ENCODE results near the gene CLDN5. TPM values are rescaled to one million over a fixed set of nuclear protein-coding genes. Genes with fewer than 3 reads are reported as not detected.

CLDN5 gene
- total and polyA plus RNA-seq, 2 of the 8 experiments (the other 6 are each of a cell fraction or from before 2014, with no cell fraction given), result 1.2 to 1.6 TPM

GRCh38 chr22:19506212-19506611 lies 18.0 kb downstream of the CLDN5 start:
- no peak overlapping the region for H2AFZ ChIP-seq (ENCODE audit: low read length)
- H2BK5ac ChIP-seq (ENCODE audit: low read depth, low read length), result peak overlapping the region; percentile 24; the same call in 1 of the 2 replicates
- no peak overlapping the region for H2AK5ac ChIP-seq (ENCODE audit: low read depth, low read length)
- peaks cover 0 to 7% of the 10 kb centered on the region in 2 experiments for H4K20me1 ChIP-seq (replicated peaks in 1 of 2; ENCODE audit: control insufficient read depth in 1 of 2, insufficient read depth in 2 of 2, low read length in 2 of 2)
- H3K4me1 ChIP-seq (replicated peaks in 1 of 4; ENCODE audit: control insufficient read depth in 3 of 4, insufficient read depth in 4 of 4, low read length in 3 of 4), result no peaks in the 10 kb centered on the region; a peak in 3 of 7 replicates
- ChIA-PET CTCF (ENCODE audit: partially characterized antibody) (interaction anchor here (1.1 to 1.5 kb wide), 4 partner anchors 10 to 174 kb away, joined by 3 to 4 read pairs (median 4); no protein-coding TSS in a partner anchor), POLR2A (ENCODE audit: partially characterized antibody) (interaction anchor here (0.8 to 3.4 kb wide), 4 partner anchors 8 to 24 kb away, joined by 3 to 10 read pairs (median 5); no protein-coding TSS in a partner anchor)
- H3K4ac ChIP-seq (replicated peaks; ENCODE audit: insufficient read length, low read depth, low read length), result no peak overlapping the region
- no peak overlapping the region for H2BK12ac ChIP-seq (ENCODE audit: low read depth, low read length)
- H4K91ac ChIP-seq (replicated peaks; ENCODE audit: insufficient read length, low read length), result no peak overlapping the region
- H3K36me3 ChIP-seq (ENCODE audit: control insufficient read depth in 2 of 4, insufficient read depth in 4 of 4, low read length in 3 of 4), result peaks cover 5 to 28% (median 12%) of the 10 kb centered on the region in 4 experiments; a peak in 6 of 8 replicates
- no peak overlapping the region for H3K9ac ChIP-seq (replicated peaks in 1 of 4; ENCODE audit: extremely low read depth in 1 of 4, low read depth in 3 of 4, low read length in 3 of 4)
- H2BK15ac ChIP-seq (ENCODE audit: low read length), result no peak overlapping the region
- DNase-seq (ENCODE audit: low read depth in 1 of 2, low spot score in 2 of 2) (no peak), FAIRE-seq (no peak)
- H3K4me2 ChIP-seq (ENCODE audit: insufficient read depth in 1 of 2, low read depth in 2 of 2, low read length in 2 of 2), result no peak overlapping the region
- H3K4me3 ChIP-seq (ENCODE audit: extremely low read depth in 1 of 4, insufficient read depth in 2 of 4, low read depth in 3 of 4, low read length in 4 of 4), result no peak overlapping the region
- WGBS, 2 experiments (ENCODE audit: extremely low coverage in 1 of 2, insufficient coverage in 1 of 2, insufficient read length in 1 of 2, insufficient replicate concordance in 2 of 2, low coverage in 1 of 2, low lambda C conversion rate in 2 of 2, missing lambda C conversion rate in 1 of 2), result 83% methylated on average over 10 of the region's 10 CpGs; no CpG with 5 or more reads in 1 of the 2 experiments
- H3K27ac ChIP-seq (ENCODE audit: low read depth, low read length), result no peak overlapping the region
- H2BK120ac ChIP-seq (replicated peaks; ENCODE audit: low read depth, low read length), result no peak overlapping the region
- no peak overlapping the region for H2BK20ac ChIP-seq (ENCODE audit: low read length)
- H3K79me1 ChIP-seq (ENCODE audit: low read depth, low read length), result no peaks in the 10 kb centered on the region
- no peak overlapping the region for H3K18ac ChIP-seq (ENCODE audit: extremely low read depth, low read length)
- H4K5ac ChIP-seq (ENCODE audit: insufficient read length, low read depth, low read length), result no peak overlapping the region
- peak overlapping the region; percentile 17; the same call in 1 of the 2 replicates for H4K8ac ChIP-seq (ENCODE audit: extremely low read depth, insufficient read depth, low read length)
- H3K23me2 ChIP-seq (ENCODE audit: low read depth, low read length), result no peaks in the 10 kb centered on the region
- H3K56ac ChIP-seq (replicated peaks; ENCODE audit: insufficient read length, low read depth, low read length), result no peak overlapping the region
- no peak overlapping the region for H3K23ac ChIP-seq (ENCODE audit: insufficient read length)
- H3K14ac ChIP-seq (ENCODE audit: insufficient read length), result no peak overlapping the region
- no peaks in the 10 kb centered on the region for H3K27me3 ChIP-seq (replicated peaks in 1 of 4; ENCODE audit: control insufficient read depth in 3 of 4, extremely low read depth in 1 of 4, insufficient read depth in 3 of 4, low read length in 3 of 4)
- H3K9me3 ChIP-seq (ENCODE audit: insufficient read depth in 2 of 2, low read depth in 1 of 2, low read length in 1 of 2), result no peaks in the 10 kb centered on the region
- no peaks in the 10 kb centered on the region for H3K79me2 ChIP-seq (ENCODE audit: control insufficient read depth in 1 of 2, insufficient read depth in 2 of 2, low read length in 2 of 2)
- no peak for TF ChIP-seq POLR2A (IDR thresholded peaks at IDR 0.05; ENCODE audit: control extremely low read depth in 1 of 2, low read depth in 2 of 2, low read length in 2 of 2)
- no peak for TF ChIP-seq SP2 (IDR thresholded peaks at IDR 0.05; ENCODE audit: low read length)
- TF ChIP-seq JUN (IDR thresholded peaks at IDR 0.05; ENCODE audit: low read depth, low read length), result no peak
- TF ChIP-seq EGR1 (IDR thresholded peaks at IDR 0.05; ENCODE audit: borderline replicate concordance, low read depth, low read length), result no peak
- no peak for TF ChIP-seq CHD1 (IDR thresholded peaks at IDR 0.05; ENCODE audit: low read depth, low read length)
- TF ChIP-seq RXRA (IDR thresholded peaks at IDR 0.05; ENCODE audit: insufficient read depth, low read depth, low read length), result no peak
- TF ChIP-seq PHF8 (conservative IDR thresholded peaks at IDR 0.05; ENCODE audit: low read depth, low read length), result no peak
- TF ChIP-seq HDAC2 (IDR thresholded peaks at IDR 0.05; ENCODE audit: borderline replicate concordance in 1 of 2, low read depth in 2 of 2, low read length in 2 of 2), result no peak
- TF ChIP-seq YY1 (IDR thresholded peaks at IDR 0.05; ENCODE audit: low read depth, low read length), result no peak
- TF ChIP-seq CEBPB (IDR thresholded peaks at IDR 0.05; ENCODE audit: low read depth, low read length), result no peak
- no peak for TF ChIP-seq KDM4A (IDR thresholded peaks at IDR 0.05; ENCODE audit: low read depth, low read length, severe bottlenecking)
- no peak for TF ChIP-seq CTBP2 (IDR thresholded peaks at IDR 0.05; ENCODE audit: borderline replicate concordance, insufficient read depth, insufficient read length, low read length)
- TF ChIP-seq RNF2 (IDR thresholded peaks at IDR 0.05; ENCODE audit: borderline replicate concordance, low read depth, low read length, missing control alignments, poor library complexity, severe bottlenecking), result no peak
- TF ChIP-seq FOSL1 (IDR thresholded peaks at IDR 0.05; ENCODE audit: insufficient read depth, low read depth, low read length), result no peak

Data from H1 (cell line).